Measurements from ENCODE around the gene C22orf39.

Gene C22orf39

GRCh38 chr22:19430890-19431541, 16.5 kb downstream of the C22orf39 start:
- no peak for DNase-seq (ENCODE audit: low read depth in 2 of 2)

- no peak for DNase-seq (ENCODE audit: low read depth in 2 of 2)
Observed at GRCh38 chr22:19429950-19430889, 17.3 kb downstream of the C22orf39 start.

GRCh38 chr22:19424186-19424500, 23.4 kb downstream of the C22orf39 start:
- DNase-seq (ENCODE audit: low read depth in 2 of 2) = no peak

GRCh38 chr22:19422440-19423301, 24.8 kb downstream of the C22orf39 start:
- no peak for DNase-seq (ENCODE audit: low read depth in 2 of 2)

- no peak for DNase-seq (ENCODE audit: low read depth in 2 of 2)
Observed at GRCh38 chr22:19420321-19420720, 27.2 kb downstream of the C22orf39 start.

GRCh38 chr22:19419464-19420178, 27.9 kb downstream of the C22orf39 start:
- no peak for DNase-seq (ENCODE audit: low read depth in 2 of 2)

- DNase-seq (ENCODE audit: low read depth in 2 of 2) = no peak
Observed at GRCh38 chr22:19419086-19419463, 28.4 kb downstream of the C22orf39 start.

- no peak for DNase-seq (ENCODE audit: low read depth in 2 of 2)
Observed at GRCh38 chr22:19412923-19413322, 34.6 kb downstream of the C22orf39 start.

- no peak for DNase-seq (ENCODE audit: low read depth in 2 of 2)
Observed at GRCh38 chr22:19412478-19412877, 35.0 kb downstream of the C22orf39 start.

GRCh38 chr22:19411690-19412045, 35.8 kb downstream of the C22orf39 start:
- no peak for DNase-seq (ENCODE audit: low read depth in 2 of 2)

- DNase-seq (ENCODE audit: low read depth in 2 of 2) = no peak
Observed at GRCh38 chr22:19410941-19411689, 36.4 kb downstream of the C22orf39 start.

GRCh38 chr22:19407649-19408606, 39.6 kb downstream of the C22orf39 start:
- DNase-seq (ENCODE audit: low read depth in 2 of 2) = no peak

GRCh38 chr22:19406846-19407245, 40.7 kb downstream of the C22orf39 start:
- no peak for DNase-seq (ENCODE audit: low read depth in 2 of 2)

- DNase-seq (ENCODE audit: low read depth in 2 of 2) = no peak
Observed at GRCh38 chr22:19406281-19406811, 41.2 kb downstream of the C22orf39 start.

GRCh38 chr22:19405652-19406051, 41.9 kb downstream of the C22orf39 start:
- no peak for DNase-seq (ENCODE audit: low read depth in 2 of 2)

- DNase-seq (ENCODE audit: low read depth in 2 of 2) = no peak
Observed at GRCh38 chr22:19405133-19405532, 42.4 kb downstream of the C22orf39 start.

- no peak for DNase-seq (ENCODE audit: low read depth in 2 of 2)
Observed at GRCh38 chr22:19404676-19405075, 42.8 kb downstream of the C22orf39 start.

- DNase-seq (ENCODE audit: low read depth in 2 of 2) = no peak
Observed at GRCh38 chr22:19402642-19403191, 44.8 kb downstream of the C22orf39 start.

GRCh38 chr22:19401483-19401882, 46.0 kb downstream of the C22orf39 start:
- DNase-seq (ENCODE audit: low read depth in 2 of 2) = no peak
